HepG2 (cell line): Measurements from ENCODE around the gene UNC93A. TPM values are rescaled to one million over a fixed set of nuclear protein-coding genes. Genes with fewer than 3 reads are reported as not detected.
A peak's percentile ranks its signal among the peaks of the same experiment; 100 is the strongest.

Source experiments
- ATF3 ChIP-seq: sonication (generic); formaldehyde crosslinking; IDR thresholded peaks from 2 replicates; pipeline ENCODE4 v1.4.0; 2020; ENCODE audit warnings: missing genetic modification reagents
- DZIP1 ChIP-seq: sonication (generic); formaldehyde crosslinking; IDR thresholded peaks from 2 replicates; pipeline ENCODE4 v1.5.0; 2020; ENCODE audit warnings: mild to moderate bottlenecking, missing genetic modification reagents
- EP300 ChIP-seq, 3 experiments: sonication (generic) in 1 of 3; formaldehyde crosslinking in 1 of 3; IDR thresholded peaks; 2 replicates each; pipeline versions ENCODE4 v1.5.1 to v1.6.1; 2011 to 2020; ENCODE audit warnings: low read depth in 2 of 3, low read length in 2 of 3, borderline replicate concordance in 1 of 3, improper control_type of control experiment in 1 of 3, mild to moderate bottlenecking in 1 of 3, missing genetic modification reagents in 1 of 3, moderate library complexity in 1 of 3
- FOXA3 ChIP-seq: IDR thresholded peaks from 2 replicates; pipeline ENCODE4 v1.6.1; 2016; ENCODE audit warnings: missing genetic modification reagents, missing compliant biosample characterization
- FOXO4 ChIP-seq: sonication (generic); formaldehyde crosslinking; conservative IDR thresholded peaks from 2 replicates; pipeline ENCODE4 v1.8.1; 2023; ENCODE audit warnings: missing genetic modification reagents
- HCFC1 ChIP-seq: fragments of 150-350 bp; IDR thresholded peaks from 2 replicates; pipeline ENCODE4 v1.6.1; 2014; ENCODE audit warnings: low read depth, low read length
- KLF6 ChIP-seq: IDR thresholded peaks from 2 replicates; pipeline ENCODE4 v1.8.0; 2016; ENCODE audit warnings: missing biosample characterization, missing genetic modification reagents
- MYNN ChIP-seq: sonication (generic); formaldehyde crosslinking; IDR thresholded peaks from 2 replicates; pipeline ENCODE4 v1.4.0; 2020; ENCODE audit warnings: mild to moderate bottlenecking, low read depth, missing genetic modification reagents
- MYPOP ChIP-seq: sonication (generic); formaldehyde crosslinking; IDR thresholded peaks from 2 replicates; pipeline ENCODE4 v1.8.1; 2023; ENCODE audit warnings: mild to moderate bottlenecking, moderate library complexity, missing genetic modification reagents
- NKX3-1 ChIP-seq: sonication (generic); formaldehyde crosslinking; IDR thresholded peaks from 2 replicates; pipeline ENCODE4 v1.5.0; 2020; ENCODE audit warnings: missing genetic modification reagents
- NR2F2 ChIP-seq: IDR thresholded peaks from 2 replicates; pipeline ENCODE4 v1.6.1; 2012; ENCODE audit warnings: low read depth, inconsistent platforms, borderline replicate concordance
- RORA ChIP-seq: sonication (generic); formaldehyde crosslinking; IDR thresholded peaks from 2 replicates; pipeline ENCODE4 v1.5.0; 2020; ENCODE audit warnings: mild to moderate bottlenecking, missing genetic modification reagents, moderate library complexity
- TCF7 ChIP-seq: sonication (generic); IDR thresholded peaks from 2 replicates; pipeline ENCODE4 v1.6.1; 2016; ENCODE audit warnings: antibody characterized with exemption, low read depth
- TEAD3 ChIP-seq: optimal IDR thresholded peaks from 2 replicates; pipeline ENCODE3; 2016; ENCODE audit warnings: borderline replicate concordance
- TGIF2 ChIP-seq: IDR thresholded peaks from 2 replicates; pipeline ENCODE4 v1.6.1; 2016; ENCODE audit warnings: control low read depth, missing compliant biosample characterization
- ZBTB26 ChIP-seq: IDR thresholded peaks from 2 replicates; pipeline ENCODE4 v1.6.1; 2016; ENCODE audit warnings: missing compliant biosample characterization, missing genetic modification reagents, borderline replicate concordance
- ZNF691 ChIP-seq: sonication (generic); formaldehyde crosslinking; IDR thresholded peaks from 2 replicates; pipeline ENCODE4 v1.4.0; 2020; ENCODE audit warnings: missing genetic modification reagents, low read depth, mild to moderate bottlenecking, borderline replicate concordance
- ZUFSP ChIP-seq: sonication (generic); formaldehyde crosslinking; IDR thresholded peaks from 2 replicates; pipeline ENCODE4 v1.9.0; 2021; ENCODE audit warnings: missing genetic modification reagents, mild to moderate bottlenecking, borderline replicate concordance
- ZZZ3 ChIP-seq: sonication (generic); formaldehyde crosslinking; IDR thresholded peaks from 2 replicates; pipeline ENCODE4 v1.4.0; 2020; ENCODE audit warnings: missing genetic modification reagents, mild to moderate bottlenecking, borderline replicate concordance
- polyA plus RNA-seq, 8 experiments: library from polyadenylated mRNA; depleted of rRNA in 3 of 8; stranded (reverse) in 7 of 8; unstranded in 1 of 8; fragments of >200 nt; fragmentation: Illumina TruSeq in 4 of 8; extraction: Trizol in 4 of 8; gene quantifications; 2 replicates each; pipeline versions ENCODE4 v1.2.1 to v1.2.3, GENCODE V29; 2011 to 2016; ENCODE audit warnings: low read depth in 4 of 8, missing spikeins in 1 of 8, mixed read lengths in 1 of 8; ENCODE audit not compliant: insufficient read depth in 1 of 8
- total RNA-seq, 5 experiments: library from RNA; depleted of rRNA; stranded (reverse); fragments of >200 nt; fragmentation: Illumina TruSeq; extraction: Trizol; gene quantifications; 2 replicates each; pipeline ENCODE4 v1.2.3, GENCODE V29; 2016; ENCODE audit warnings: low read depth in 1 of 5

Gene UNC93A
- total and polyA plus RNA-seq, 2 of the 13 experiments (the other 11 are each of a cell fraction or from before 2014, with no cell fraction given) = 11.0 to 42.7 TPM

GRCh38 chr6:167272696-167273379 is 18.3 kb upstream of the UNC93A start (continued):
- no peak for TF ChIP-seq ZBTB26 (CRISPR knock-in tag)
- no peak for TF ChIP-seq MYNN (CRISPR knock-in tag)
- no peak for TF ChIP-seq ZNF691
- TF ChIP-seq NKX3-1 (CRISPR knock-in tag) = no peak
- TF ChIP-seq KLF6 (CRISPR knock-in tag) = no peak
- TF ChIP-seq NR2F2 = no peak
- TF ChIP-seq TGIF2 (CRISPR knock-in tag) = 0 out of 2 replicates have a peak, but pooled peaks have one; percentile 14
- TF ChIP-seq ZZZ3 = no peak
- no peak for TF ChIP-seq HCFC1
- no peak for TF ChIP-seq MYPOP (CRISPR knock-in tag)
- peak in 1 of 2 experiments; percentile 26; a peak in 1 of 4 replicates for TF ChIP-seq EP300 (IDR thresholded peaks at IDR 0.05; ENCODE audit: low read depth in 2 of 2, low read length in 2 of 2)
- no peak for TF ChIP-seq EP300 (CRISPR knock-in tag; IDR thresholded peaks at IDR 0.05; ENCODE audit: borderline replicate concordance)
- no peak for TF ChIP-seq DZIP1 (CRISPR knock-in tag)
- TF ChIP-seq FOXA3 (CRISPR knock-in tag) = 0 out of 2 replicates have a peak, but pooled peaks have one; percentile 33
- TF ChIP-seq TEAD3 (CRISPR knock-in tag) = no peak
- TF ChIP-seq FOXO4 (CRISPR knock-in tag) = 0 out of 2 replicates have a peak, but pooled peaks have one; percentile 16
- TF ChIP-seq TCF7 = peak; percentile 18; the same call in 1 of the 2 replicates
- no peak for TF ChIP-seq ATF3 (CRISPR knock-in tag)
- no peak for TF ChIP-seq ZUFSP
- TF ChIP-seq RORA = no peak
